ENCODE measurements around the gene UBL3. TPM values are rescaled to one million over a fixed set of nuclear protein-coding genes. Genes with fewer than 3 reads are reported as not detected.

Gene UBL3
- total and polyA plus RNA-seq, 2 donors from 2014 or later = 18.1 to 34.1 TPM

DNA sequence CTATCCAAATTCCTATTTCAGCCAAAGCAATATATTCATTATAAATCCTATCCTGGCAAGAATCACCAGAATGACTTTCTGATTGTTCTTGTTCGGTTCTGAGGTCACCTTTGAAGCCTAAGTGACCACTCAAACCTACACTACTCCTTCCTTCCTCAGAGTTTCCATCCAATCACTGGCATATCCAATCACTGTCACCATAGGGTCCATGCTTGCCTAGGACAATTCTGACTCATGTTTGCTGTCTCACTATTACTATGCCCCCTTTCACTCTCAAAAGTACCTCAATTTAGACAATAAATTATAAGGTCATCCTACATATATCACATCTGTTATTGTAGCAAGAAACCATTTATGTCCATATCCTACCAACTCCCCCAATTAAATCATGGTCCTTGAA is 58.9 kb downstream of the UBL3 start:
- H3K27ac ChIP-seq (ENCODE audit: low read depth in 2 of 2, low read length in 2 of 2) = no peak overlapping the region
- intact Hi-C loops (cut with DNase I) = no loop called here
- H3K4me1 ChIP-seq (ENCODE audit: control insufficient read depth in 2 of 3, insufficient read depth in 2 of 3, low read depth in 1 of 3, low read length in 3 of 3) = no peaks in the 10 kb centered on the region
- no peak overlapping the region for H3K4me3 ChIP-seq (ENCODE audit: low read length in 3 of 3)
- H3K9me3 ChIP-seq (ENCODE audit: control insufficient read depth in 2 of 3, insufficient read depth in 1 of 3, low read length in 3 of 3) = no peaks in the 10 kb centered on the region
- FAIRE-seq = no peak
- H3K27me3 ChIP-seq (ENCODE audit: control insufficient read depth, insufficient read depth, low read length) = no peaks in the 10 kb centered on the region
- no peak for DNase-seq
- no peak overlapping the region for H3K9ac ChIP-seq (ENCODE audit: low read length in 3 of 3)
- no peak for TF ChIP-seq CTCF (IDR thresholded peaks at IDR 0.05; ENCODE audit: borderline replicate concordance, extremely low read depth, insufficient read depth)
- H3K36me3 ChIP-seq (ENCODE audit: control insufficient read depth in 2 of 3, insufficient read depth in 3 of 3, low read length in 3 of 3) = no peaks in the 10 kb centered on the region

GRCh38 chr13:29786698-29787097 is 63.7 kb downstream of the UBL3 start:
- intact Hi-C loops (cut with DNase I) = no loop called here
- Histone ChIP-seq H3K9ac (ENCODE audit: low read length in 3 of 3) (no peak overlapping the region), H3K36me3 (ENCODE audit: control insufficient read depth in 2 of 3, insufficient read depth in 3 of 3, low read length in 3 of 3) (no peaks in the 10 kb centered on the region), H3K27ac (ENCODE audit: low read depth in 2 of 2, low read length in 2 of 2) (no peak overlapping the region), H3K4me3 (ENCODE audit: low read length in 3 of 3) (no peak overlapping the region), H3K9me3 (ENCODE audit: control insufficient read depth in 2 of 3, insufficient read depth in 1 of 3, low read length in 3 of 3) (no peaks in the 10 kb centered on the region), H3K27me3 (ENCODE audit: control insufficient read depth, insufficient read depth, low read length) (no peaks in the 10 kb centered on the region), H3K4me1 (ENCODE audit: control insufficient read depth in 2 of 3, insufficient read depth in 2 of 3, low read depth in 1 of 3, low read length in 3 of 3) (peaks cover 0 to 3% (median 0%) of the 10 kb centered on the region in 3 donors)
- no peak for FAIRE-seq
- no peak for TF ChIP-seq CTCF (IDR thresholded peaks at IDR 0.05; ENCODE audit: borderline replicate concordance, extremely low read depth, insufficient read depth)
- no peak for DNase-seq

GRCh38 chr13:29785978-29786377 is 64.4 kb downstream of the UBL3 start:
- intact Hi-C loops (cut with DNase I) = no loop called here
- FAIRE-seq (no peak), DNase-seq (no peak)
- no peaks in the 10 kb centered on the region for H3K27me3 ChIP-seq (ENCODE audit: control insufficient read depth, insufficient read depth, low read length)
- no peaks in the 10 kb centered on the region for H3K9me3 ChIP-seq (ENCODE audit: control insufficient read depth in 2 of 3, insufficient read depth in 1 of 3, low read length in 3 of 3)
- peaks cover 0 to 3% (median 0%) of the 10 kb centered on the region in 3 donors for H3K4me1 ChIP-seq (ENCODE audit: control insufficient read depth in 2 of 3, insufficient read depth in 2 of 3, low read depth in 1 of 3, low read length in 3 of 3)
- H3K4me3 ChIP-seq (ENCODE audit: low read length in 3 of 3) = no peak overlapping the region
- no peak overlapping the region for H3K9ac ChIP-seq (ENCODE audit: low read length in 3 of 3)
- no peak overlapping the region for H3K27ac ChIP-seq (ENCODE audit: low read depth in 2 of 2, low read length in 2 of 2)
- no peak for TF ChIP-seq CTCF (IDR thresholded peaks at IDR 0.05; ENCODE audit: borderline replicate concordance, extremely low read depth, insufficient read depth)
- H3K36me3 ChIP-seq (ENCODE audit: control insufficient read depth in 2 of 3, insufficient read depth in 3 of 3, low read length in 3 of 3) = no peaks in the 10 kb centered on the region

- Histone ChIP-seq H3K27ac (ENCODE audit: low read depth in 2 of 2, low read length in 2 of 2) (no peak overlapping the region), H3K9me3 (ENCODE audit: control insufficient read depth in 2 of 3, insufficient read depth in 1 of 3, low read length in 3 of 3) (no peaks in the 10 kb centered on the region), H3K27me3 (ENCODE audit: control insufficient read depth, insufficient read depth, low read length) (no peaks in the 10 kb centered on the region), H3K4me1 (ENCODE audit: control insufficient read depth in 2 of 3, insufficient read depth in 2 of 3, low read depth in 1 of 3, low read length in 3 of 3) (peaks cover 0 to 3% (median 0%) of the 10 kb centered on the region in 3 donors), H3K4me3 (ENCODE audit: low read length in 3 of 3) (no peak overlapping the region), H3K9ac (ENCODE audit: low read length in 3 of 3) (no peak overlapping the region), H3K36me3 (ENCODE audit: control insufficient read depth in 2 of 3, insufficient read depth in 3 of 3, low read length in 3 of 3) (no peaks in the 10 kb centered on the region)
- TF ChIP-seq CTCF (IDR thresholded peaks at IDR 0.05; ENCODE audit: borderline replicate concordance, extremely low read depth, insufficient read depth) = no peak
- DNase-seq = no peak
- FAIRE-seq = no peak
- intact Hi-C loops (cut with DNase I) = no loop called here
Observed at GRCh38 chr13:29782798-29783197, 67.6 kb downstream of the UBL3 start.

Measured in kidney (tissue), 14 donors.